ENCODE results near the gene NKX2-1. TPM values are rescaled to one million over a fixed set of nuclear protein-coding genes. Genes with fewer than 3 reads are reported as not detected.

NKX2-1 gene
- total and polyA plus RNA-seq, 2 donors (not counting 3 experiments of a cell fraction or from before 2014, with no cell fraction given) = not detected

- ChIA-PET POLR2A (no interaction called here), CTCF (no interaction called here)
- H4K20me1 ChIP-seq (replicated peaks; ENCODE audit: control insufficient read depth, extremely low read depth, insufficient read depth, low read length) = no peaks in the 10 kb centered on the region
- no peak overlapping the region for H2AFZ ChIP-seq (ENCODE audit: low read depth, low read length)
- dilution Hi-C loops (cut with MboI; ENCODE audit: extremely low pct_ligation_motif_present, low sequenced_read_pairs) = no loop called here
- BruUV-seq (replicated peaks) = no TSS peak
- H3K4me3 ChIP-seq (replicated peaks in 1 of 3; ENCODE audit: insufficient read depth in 1 of 3, low read depth in 1 of 3, low read length in 3 of 3) = no peak overlapping the region
- intact Hi-C loops (cut with micrococcal nuclease) = no loop called here
- no peaks in the 10 kb centered on the region for H3K79me2 ChIP-seq (ENCODE audit: control insufficient read depth, insufficient read depth, low read length)
- no peak overlapping the region for H3K9ac ChIP-seq (replicated peaks; ENCODE audit: extremely low read depth, insufficient read depth, low read length)
- no peak for FAIRE-seq
- no peak overlapping the region for H3K27ac ChIP-seq (ENCODE audit: insufficient read depth, low read depth, low read length)
- no peaks in the 10 kb centered on the region for H3K9me1 ChIP-seq (replicated peaks; ENCODE audit: control insufficient read depth, extremely low read depth, insufficient read depth, low read length)
- H3K4me1 ChIP-seq (ENCODE audit: control insufficient read depth, extremely low read depth, insufficient read depth, low read length) = no peaks in the 10 kb centered on the region
- H3K9me3 ChIP-seq (replicated peaks; ENCODE audit: control insufficient read depth, insufficient read depth, low read length) = no peaks in the 10 kb centered on the region
- TF ChIP-seq EZH2 (IDR thresholded peaks at IDR 0.05; ENCODE audit: borderline replicate concordance, low read depth, low read length, severe bottlenecking) = peak; percentile 18
- no peak for TF ChIP-seq JUN (IDR thresholded peaks at IDR 0.05; ENCODE audit: borderline replicate concordance, insufficient read depth, insufficient read length, low read depth)
- TF ChIP-seq MYC (IDR thresholded peaks at IDR 0.05; ENCODE audit: low read depth, low read length) = no peak
- no peak for TF ChIP-seq GATA2 (IDR thresholded peaks at IDR 0.05; ENCODE audit: insufficient read depth, insufficient read length, low read depth, low read length)
- TF ChIP-seq, protein P1, sequence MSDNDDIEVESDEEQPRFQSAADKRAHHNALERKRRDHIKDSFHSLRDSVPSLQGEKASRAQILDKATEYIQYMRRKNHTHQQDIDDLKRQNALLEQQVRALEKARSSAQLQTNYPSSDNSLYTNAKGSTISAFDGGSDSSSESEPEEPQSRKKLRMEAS (IDR thresholded peaks at IDR 0.05; ENCODE audit: insufficient read depth, insufficient read length) = no peak
- TF ChIP-seq POLR2A (IDR thresholded peaks at IDR 0.05; ENCODE audit: low read depth, low read length) = no peak
- no peak for TF ChIP-seq POLR2AphosphoS5 (IDR thresholded peaks at IDR 0.05; ENCODE audit: insufficient read depth, low read depth, low read length)
- no peak for TF ChIP-seq FOS (IDR thresholded peaks at IDR 0.05; ENCODE audit: borderline replicate concordance, insufficient read depth, low read length)
- no peak for DNase-seq (ENCODE audit: low read depth, low spot score)
- H3K4me2 ChIP-seq (ENCODE audit: insufficient read depth, low read length) = no peak overlapping the region
- H3K27me3 ChIP-seq (ENCODE audit: control insufficient read depth in 2 of 2, insufficient read depth in 2 of 2, low read length in 2 of 2) = peaks cover 88 to 93% of the 10 kb centered on the region in 2 experiments
- no peaks in the 10 kb centered on the region for H3K36me3 ChIP-seq (ENCODE audit: control insufficient read depth in 2 of 2, extremely low read depth in 1 of 2, insufficient read depth in 2 of 2, low read length in 2 of 2)
Observed at GRCh38 chr14:36510874-36511273, 9.2 kb downstream of the NKX2-1 start.
